GM19035 (cell line): ENCODE measurements around the gene DCUN1D3.

Source experiments
- ATAC-seq: cut with Tn5 transposase; IDR thresholded peaks from one replicate; pipeline ENCODE4 v1.9.1; 2021; ENCODE audit not compliant: unreplicated experiment

DCUN1D3 gene

GRCh38 chr16:20920091-20920490 lies 19.9 kb upstream of the DCUN1D3 start:
- no peak for ATAC-seq

GRCh38 chr16:20918486-20919239 lies 18.5 kb upstream of the DCUN1D3 start:
- no peak for ATAC-seq

- no peak for ATAC-seq
Measured at GRCh38 chr16:20916942-20917341, 16.8 kb upstream of the DCUN1D3 start.

DNA sequence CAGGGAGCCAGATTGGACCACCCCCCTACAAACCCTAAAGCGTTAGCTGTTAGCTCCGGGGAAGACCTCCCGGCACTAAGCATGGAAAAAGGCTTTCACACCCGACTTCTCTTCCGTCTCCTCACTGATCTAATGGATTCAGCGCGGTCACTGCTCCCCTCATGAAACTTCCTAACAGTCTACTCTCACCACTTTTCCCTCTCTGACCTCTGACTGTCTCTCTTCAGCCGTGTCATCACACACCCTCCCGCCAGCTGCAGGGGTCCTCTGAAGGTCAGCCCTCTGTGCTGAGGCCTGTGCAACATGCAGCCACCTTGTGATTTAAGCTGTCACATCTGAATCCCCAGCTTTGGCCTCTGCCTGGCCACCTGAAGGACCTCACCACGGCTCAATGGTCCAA lies 16.1 kb upstream of the DCUN1D3 start:
- ATAC-seq, result no peak

DNA sequence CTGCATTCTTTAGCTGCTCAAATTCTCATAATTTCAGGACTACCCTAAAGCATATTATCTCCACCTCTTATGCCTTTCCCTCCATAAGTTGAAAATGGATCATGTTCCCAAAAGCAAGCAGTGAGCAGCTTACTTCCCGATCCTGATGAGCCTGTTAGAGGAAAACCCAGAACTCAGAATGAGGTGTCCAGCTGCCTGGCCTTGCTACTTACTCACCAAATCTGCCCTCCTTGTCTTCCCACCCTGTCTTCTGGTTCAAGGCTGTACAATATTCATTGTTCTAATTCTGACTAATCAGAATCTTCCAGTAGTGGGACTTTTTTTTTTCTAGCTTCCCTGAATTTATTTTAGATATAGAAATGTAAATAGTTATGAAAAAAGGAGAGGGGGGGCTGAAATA lies 11.2 kb upstream of the DCUN1D3 start:
- no peak for ATAC-seq

DNA sequence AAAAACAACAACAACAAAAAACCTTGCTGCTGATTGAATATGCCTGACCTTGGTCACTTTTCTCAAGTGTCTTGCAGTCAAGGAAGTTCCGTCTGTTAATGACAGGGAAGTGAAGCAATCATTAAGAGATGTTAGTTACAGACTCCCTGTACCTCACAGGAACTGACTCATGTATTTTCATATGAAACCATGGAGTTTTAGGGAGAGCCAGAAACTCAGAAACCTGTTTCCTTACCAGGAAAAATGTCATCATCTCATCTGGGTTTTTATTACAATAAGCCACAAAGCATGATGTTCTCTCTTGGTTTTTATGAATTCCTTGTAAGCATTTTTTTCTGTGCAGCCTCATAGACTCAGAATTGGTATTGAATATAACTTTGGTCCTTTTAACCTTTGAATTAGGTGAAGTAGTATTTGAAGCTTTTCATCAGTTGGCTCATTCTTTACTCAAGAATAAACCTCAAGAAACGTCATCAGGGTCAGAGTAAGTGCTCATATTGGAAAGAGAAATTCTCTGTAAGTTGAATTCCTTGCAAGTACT lies 10.7 kb upstream of the DCUN1D3 start:
- no peak for ATAC-seq

DNA sequence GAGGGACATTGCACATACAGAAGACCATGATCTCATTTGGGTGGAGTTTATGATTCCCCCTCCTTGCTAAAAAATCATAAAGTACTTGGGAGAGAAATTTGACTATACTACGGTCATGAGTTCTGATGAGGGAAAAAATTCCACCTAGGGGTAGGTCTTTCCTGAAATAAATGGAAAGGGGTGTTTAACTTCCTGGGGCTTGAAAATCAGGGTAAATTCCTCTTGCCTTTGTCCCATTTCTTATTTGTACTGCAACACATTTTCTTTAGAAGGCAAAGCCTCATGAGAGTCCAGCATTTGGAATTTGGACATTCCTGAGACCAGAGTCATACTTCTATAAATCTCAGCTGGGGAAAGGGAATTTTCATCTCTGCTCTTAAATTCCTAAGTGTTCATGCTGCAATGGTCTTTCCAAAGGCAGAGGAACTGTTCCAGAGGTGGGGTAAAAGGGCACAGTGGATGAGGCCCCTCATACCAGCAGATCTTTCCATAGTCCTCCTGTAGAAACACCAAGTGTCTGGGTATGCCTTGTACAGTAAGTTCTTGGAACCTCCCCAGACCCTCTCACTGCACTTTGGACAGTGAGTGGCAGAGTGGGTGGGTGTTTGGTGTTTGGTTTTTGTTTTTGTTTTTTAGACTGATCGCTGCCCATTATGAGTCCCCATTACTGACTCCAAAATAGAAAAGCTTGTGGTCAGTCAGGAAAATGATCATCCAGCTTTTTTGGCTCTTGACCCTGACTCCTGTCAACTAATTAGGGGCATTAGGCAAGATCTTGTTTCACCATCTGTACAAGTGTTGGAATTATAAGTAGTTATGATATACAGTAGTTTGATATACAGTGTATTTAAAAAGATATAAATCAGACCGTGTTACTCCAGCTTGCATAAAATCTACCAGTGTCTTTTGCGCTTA lies 6.4 kb upstream of the DCUN1D3 start:
- ATAC-seq, result no peak

DNA sequence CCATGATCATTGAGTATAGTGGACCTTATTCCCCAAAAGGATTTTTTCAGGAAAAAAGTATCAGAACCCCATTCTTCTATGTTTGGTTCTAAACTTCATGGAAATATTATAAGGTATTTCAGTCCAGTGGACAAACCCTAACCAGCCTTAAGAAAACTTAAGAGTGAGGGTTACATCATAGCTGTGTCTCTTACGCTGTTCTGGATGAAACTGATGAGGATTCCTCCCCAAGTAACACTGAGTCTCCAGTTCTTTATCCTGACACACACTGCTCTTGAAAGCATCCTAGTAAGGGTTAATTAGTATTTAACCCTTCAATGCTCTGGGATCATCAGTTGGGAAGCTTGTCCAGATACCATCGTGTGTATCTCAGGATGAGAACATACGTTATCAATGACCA lies 5.4 kb upstream of the DCUN1D3 start:
- no peak for ATAC-seq

- ATAC-seq, result no peak
Measured at GRCh38 chr16:20904507-20905081, 4.4 kb upstream of the DCUN1D3 start.

DNA sequence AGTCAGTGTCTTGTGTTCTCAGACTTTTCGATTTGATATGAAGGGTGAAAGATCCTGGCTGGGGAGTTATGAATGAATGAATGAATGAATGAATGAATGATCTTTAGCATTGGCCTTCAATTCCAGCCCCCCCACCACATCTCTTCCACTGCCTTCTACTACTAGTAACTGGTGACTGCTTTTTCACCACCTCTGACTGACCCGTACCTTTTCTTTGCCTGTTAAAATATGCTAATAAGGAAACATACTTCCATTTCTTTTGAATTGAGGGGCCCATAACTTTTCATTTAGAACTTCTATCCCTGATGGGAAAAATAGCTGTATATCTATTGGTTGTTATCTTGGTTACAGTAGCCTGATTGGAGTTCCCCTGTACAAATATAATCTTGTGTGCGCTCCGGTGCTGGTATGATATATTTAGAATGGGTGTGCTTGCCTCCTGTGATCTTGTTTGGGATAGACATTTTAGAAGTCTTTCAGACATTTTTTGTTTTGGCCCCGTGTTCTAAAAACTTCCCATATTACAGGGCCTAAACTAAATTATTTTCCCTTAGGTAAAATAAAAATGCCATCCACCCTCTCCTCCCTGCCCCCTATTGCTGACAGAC lies 3.8 kb upstream of the DCUN1D3 start:
- no peak for ATAC-seq

- ATAC-seq, result no peak
Measured at GRCh38 chr16:20903116-20903898, 3.1 kb upstream of the DCUN1D3 start.

DNA sequence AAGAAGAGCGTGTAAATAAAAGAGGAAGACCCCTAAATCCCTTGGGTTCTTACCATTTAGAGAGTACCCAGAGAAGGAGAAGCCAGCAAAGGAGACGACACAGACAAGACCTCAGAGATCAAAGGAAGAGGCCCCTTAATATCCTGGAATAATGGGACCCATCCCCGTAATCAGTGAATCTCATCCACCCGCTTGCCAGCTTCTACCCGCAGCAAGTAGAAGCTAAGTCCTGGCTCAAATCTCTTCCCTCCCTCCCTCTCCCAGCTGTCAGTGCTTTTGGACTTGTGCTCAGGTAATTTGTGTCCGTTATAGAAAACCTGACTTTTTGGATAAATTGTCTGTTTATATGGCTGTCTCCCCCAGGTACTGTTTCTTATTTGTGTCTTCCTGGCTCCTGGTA lies 2.3 kb upstream of the DCUN1D3 start:
- ATAC-seq, result no peak

GRCh38 chr16:20901436-20902112 lies 1.4 kb upstream of the DCUN1D3 start:
- peak; percentile 8 for ATAC-seq

DNA sequence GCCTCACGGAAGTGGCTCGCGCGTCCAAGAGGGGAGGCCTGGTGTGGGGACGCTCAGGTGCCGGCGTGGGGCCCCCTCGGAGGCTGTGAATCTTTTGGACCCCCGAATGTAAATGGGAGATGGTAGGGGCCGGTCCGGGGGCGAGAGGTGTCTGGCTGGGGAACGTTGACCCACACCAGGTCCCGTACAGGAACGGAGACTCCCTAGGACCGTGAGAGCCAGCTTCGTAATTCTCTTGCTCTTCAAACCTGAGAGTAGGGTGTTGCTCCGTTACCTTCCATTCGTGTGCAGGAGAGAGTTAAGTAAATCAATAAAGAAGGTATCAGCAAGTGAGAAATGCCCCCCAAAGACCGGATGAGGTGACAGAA lies 894 bp upstream of the DCUN1D3 start:
- ATAC-seq, result peak; percentile 5

DNA sequence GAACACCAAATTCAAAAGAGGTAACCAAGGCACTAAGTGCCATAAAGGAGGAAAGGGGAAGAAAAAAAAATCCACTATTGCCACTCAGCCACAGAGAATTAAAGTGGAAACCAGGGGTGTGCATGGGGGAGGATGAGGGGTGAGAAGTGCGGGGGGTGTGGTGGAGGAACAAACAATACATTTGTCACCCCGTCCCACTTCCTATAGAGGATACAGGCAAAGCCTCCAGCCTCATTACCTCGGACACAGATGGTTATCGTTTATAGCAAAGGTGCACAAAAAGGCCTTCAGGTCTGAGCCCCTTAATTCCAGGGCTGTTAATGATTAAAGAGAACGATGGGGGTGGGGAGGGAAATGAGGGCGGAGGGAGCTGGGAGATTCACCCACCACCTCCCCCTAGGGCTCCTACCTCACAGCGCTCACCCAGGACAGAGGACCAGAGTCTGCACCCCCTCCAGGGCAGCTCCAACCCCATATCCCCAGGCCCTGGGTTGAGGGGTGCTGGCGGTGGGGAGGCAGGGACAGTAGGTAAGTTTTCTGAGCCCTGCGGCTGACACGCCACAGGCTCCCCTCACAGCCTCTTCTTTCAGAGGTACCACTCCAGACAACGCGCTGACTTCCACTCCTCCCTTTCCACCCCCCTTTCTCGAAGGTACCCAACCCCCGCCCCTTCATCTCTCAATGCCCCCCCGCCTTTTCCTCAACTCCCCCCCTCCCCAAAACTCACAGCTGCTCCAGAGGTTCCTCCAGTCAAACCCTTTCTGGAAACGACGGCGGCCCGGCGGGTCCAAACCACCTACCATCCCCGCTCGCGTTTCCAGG lies 470 bp downstream of the DCUN1D3 start:
- no peak for ATAC-seq

GRCh38 chr16:20899071-20899470 lies 1.1 kb downstream of the DCUN1D3 start:
- ATAC-seq, result no peak

DNA sequence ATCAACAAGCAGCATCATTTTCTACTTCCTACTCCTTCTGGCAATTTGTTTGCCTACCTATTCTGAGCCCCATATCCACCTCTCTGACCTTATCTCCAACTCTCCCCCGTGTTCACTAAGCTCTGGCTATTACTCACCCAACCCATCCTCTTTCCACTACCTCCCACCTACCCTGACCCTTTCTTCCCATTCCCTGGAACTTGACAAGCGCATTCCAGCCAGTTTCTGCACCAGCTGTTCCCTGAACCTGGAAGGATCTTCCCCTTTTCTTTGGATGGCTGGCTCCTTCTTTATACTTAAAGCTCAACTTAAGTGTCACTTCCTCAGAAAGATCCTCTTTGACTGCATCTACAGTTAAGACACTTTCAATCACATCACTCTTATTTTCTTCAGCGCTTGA lies 2.2 kb downstream of the DCUN1D3 start:
- ATAC-seq, result no peak

- ATAC-seq, result no peak
Measured at GRCh38 chr16:20897253-20897897, 2.8 kb downstream of the DCUN1D3 start.

- ATAC-seq, result no peak
Measured at GRCh38 chr16:20894388-20894787, 5.8 kb downstream of the DCUN1D3 start.
